Endothelial cell (in vitro differentiated cells): ENCODE data around the gene ISOC1. TPM values are rescaled to one million over a fixed set of nuclear protein-coding genes. Genes with fewer than 3 reads are reported as not detected.

Experiments used
- DNase-seq: peaks from one replicate; pipeline ENCODE4 v3.0.0; 2021; ENCODE audit warnings: low spot score
- H3K27ac Mint-ChIP-seq: one replicate; pipeline ENCODE4 v1.8.0; 2021; ENCODE audit warnings: mixed read lengths, inconsistent platforms; ENCODE audit not compliant: unreplicated experiment
- H3K27me3 Mint-ChIP-seq: one replicate; pipeline ENCODE4 v1.8.0; 2021; ENCODE audit warnings: mild to moderate bottlenecking, moderate library complexity, mixed read lengths, inconsistent platforms; ENCODE audit not compliant: unreplicated experiment
- H3K36me3 Mint-ChIP-seq: one replicate; pipeline ENCODE4 v1.8.0; 2021; ENCODE audit warnings: mild to moderate bottlenecking, low read depth, mixed read lengths, inconsistent platforms; ENCODE audit not compliant: unreplicated experiment
- H3K4me1 Mint-ChIP-seq: one replicate; pipeline ENCODE4 v1.8.0; 2021; ENCODE audit warnings: mild to moderate bottlenecking, mixed read lengths, inconsistent platforms; ENCODE audit not compliant: unreplicated experiment
- H3K4me3 Mint-ChIP-seq: one replicate; pipeline ENCODE4 v1.8.0; 2021; ENCODE audit warnings: mild to moderate bottlenecking, mixed read lengths, inconsistent platforms; ENCODE audit not compliant: unreplicated experiment
- H3K9me3 Mint-ChIP-seq: one replicate; pipeline ENCODE4 v1.8.0; 2021; ENCODE audit warnings: mixed read lengths, inconsistent platforms; ENCODE audit not compliant: unreplicated experiment
- total RNA-seq: library from RNA; stranded (reverse); fragmentation: NEBNext Ultra II Directional; extraction: Animal tissue kit (Norgen Biotek cat#: 25700); gene quantifications from one replicate; pipeline ENCODE4 v1.2.1, GENCODE V29; 2021; ENCODE audit not compliant: unreplicated experiment
- TF ChIP-seq, protein P1 (sequence below): fragments of 200-600 bp; sonication (generic); IDR thresholded peaks from one replicate; pipeline ENCODE4 v1.5.0; 2021; ENCODE audit warnings: antibody characterized with exemption; ENCODE audit not compliant: unreplicated experiment

ISOC1 gene
- total RNA-seq, 1 donor from 2014 or later: 32.4 TPM

DNA sequence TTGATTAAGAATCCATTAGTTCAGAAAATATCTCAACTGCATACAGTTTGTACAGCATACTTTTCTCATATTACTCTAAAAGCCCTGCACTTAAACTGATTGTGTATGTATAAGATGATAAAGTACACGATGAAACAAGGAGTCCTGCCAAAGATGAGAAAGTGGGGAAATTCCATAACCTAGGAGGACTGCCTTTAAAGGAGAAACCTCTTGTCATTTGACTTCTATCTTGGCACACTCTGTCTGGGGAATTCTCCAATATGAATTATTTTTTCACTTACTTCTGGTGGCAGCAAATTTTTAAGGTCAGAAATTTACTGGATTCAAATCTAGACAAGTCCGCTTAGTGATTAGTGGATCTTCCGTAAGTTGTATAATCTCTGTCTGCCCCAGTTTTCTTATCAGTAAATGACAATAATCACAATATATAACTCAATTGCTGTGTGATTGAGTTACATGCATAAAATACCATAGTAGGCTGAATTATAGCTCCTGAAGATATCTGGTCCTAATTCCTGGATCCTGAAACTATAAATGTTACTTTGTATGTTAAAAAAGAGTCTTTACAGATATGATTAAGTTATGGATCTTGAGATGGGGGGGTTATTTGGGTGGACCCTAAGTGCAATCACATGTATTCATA is 17.0 kb upstream of the ISOC1 start:
- Mint-ChIP-seq H3K36me3 (no peaks in the 10 kb centered on the region), H3K27ac (no peak overlapping the region), H3K4me3 (no peak overlapping the region), H3K9me3 (no peaks in the 10 kb centered on the region), H3K4me1 (no peaks in the 10 kb centered on the region), H3K27me3 (no peaks in the 10 kb centered on the region)
- TF ChIP-seq, protein P1, sequence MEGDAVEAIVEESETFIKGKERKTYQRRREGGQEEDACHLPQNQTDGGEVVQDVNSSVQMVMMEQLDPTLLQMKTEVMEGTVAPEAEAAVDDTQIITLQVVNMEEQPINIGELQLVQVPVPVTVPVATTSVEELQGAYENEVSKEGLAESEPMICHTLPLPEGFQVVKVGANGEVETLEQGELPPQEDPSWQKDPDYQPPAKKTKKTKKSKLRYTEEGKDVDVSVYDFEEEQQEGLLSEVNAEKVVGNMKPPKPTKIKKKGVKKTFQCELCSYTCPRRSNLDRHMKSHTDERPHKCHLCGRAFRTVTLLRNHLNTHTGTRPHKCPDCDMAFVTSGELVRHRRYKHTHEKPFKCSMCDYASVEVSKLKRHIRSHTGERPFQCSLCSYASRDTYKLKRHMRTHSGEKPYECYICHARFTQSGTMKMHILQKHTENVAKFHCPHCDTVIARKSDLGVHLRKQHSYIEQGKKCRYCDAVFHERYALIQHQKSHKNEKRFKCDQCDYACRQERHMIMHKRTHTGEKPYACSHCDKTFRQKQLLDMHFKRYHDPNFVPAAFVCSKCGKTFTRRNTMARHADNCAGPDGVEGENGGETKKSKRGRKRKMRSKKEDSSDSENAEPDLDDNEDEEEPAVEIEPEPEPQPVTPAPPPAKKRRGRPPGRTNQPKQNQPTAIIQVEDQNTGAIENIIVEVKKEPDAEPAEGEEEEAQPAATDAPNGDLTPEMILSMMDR: no peak
- DNase-seq: no peak

DNA sequence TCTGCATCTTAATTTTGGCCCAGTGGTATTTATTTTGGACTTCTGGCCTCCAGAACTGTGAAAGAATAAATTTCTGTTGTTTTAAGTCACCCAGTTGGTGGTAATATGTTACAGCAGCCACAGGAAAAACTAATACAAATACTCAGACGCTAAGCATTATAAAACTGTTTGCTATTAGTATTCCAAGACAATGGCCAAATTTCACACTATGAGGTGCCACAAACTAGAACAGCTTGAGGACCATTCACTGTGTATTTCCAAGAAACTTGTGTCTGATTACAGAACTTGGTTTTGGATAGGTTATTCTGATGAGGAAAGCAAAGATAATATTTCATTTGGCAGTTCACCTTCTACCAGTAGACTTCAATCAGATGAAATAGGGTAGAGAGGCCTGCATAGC is 16.3 kb upstream of the ISOC1 start:
- H3K4me3 Mint-ChIP-seq: no peak overlapping the region
- DNase-seq: no peak
- TF ChIP-seq, protein P1: no peak
- no peaks in the 10 kb centered on the region for H3K36me3 Mint-ChIP-seq
- H3K27ac Mint-ChIP-seq: no peak overlapping the region
- H3K27me3 Mint-ChIP-seq: no peaks in the 10 kb centered on the region
- no peaks in the 10 kb centered on the region for H3K4me1 Mint-ChIP-seq
- H3K9me3 Mint-ChIP-seq: no peaks in the 10 kb centered on the region

DNA sequence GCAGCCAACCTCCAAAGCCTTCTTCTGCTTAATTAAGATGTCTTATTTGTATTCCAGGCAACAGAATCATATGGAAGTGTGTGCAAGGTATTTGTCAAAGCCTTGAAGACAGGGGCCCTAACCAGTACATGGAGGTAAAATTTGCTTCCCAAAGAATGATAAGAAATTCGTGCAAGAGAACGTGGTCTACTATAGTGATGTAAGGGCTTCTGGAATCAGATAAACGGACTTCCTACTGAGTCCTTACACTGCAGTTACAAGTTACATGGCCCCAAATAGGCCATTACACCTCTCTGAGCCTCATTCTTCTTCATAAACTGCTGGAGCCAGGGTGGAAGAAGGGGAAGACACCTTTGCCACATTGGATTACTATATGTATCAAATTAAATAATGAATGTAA is 15.9 kb upstream of the ISOC1 start:
- no peak overlapping the region for H3K4me3 Mint-ChIP-seq

DNA sequence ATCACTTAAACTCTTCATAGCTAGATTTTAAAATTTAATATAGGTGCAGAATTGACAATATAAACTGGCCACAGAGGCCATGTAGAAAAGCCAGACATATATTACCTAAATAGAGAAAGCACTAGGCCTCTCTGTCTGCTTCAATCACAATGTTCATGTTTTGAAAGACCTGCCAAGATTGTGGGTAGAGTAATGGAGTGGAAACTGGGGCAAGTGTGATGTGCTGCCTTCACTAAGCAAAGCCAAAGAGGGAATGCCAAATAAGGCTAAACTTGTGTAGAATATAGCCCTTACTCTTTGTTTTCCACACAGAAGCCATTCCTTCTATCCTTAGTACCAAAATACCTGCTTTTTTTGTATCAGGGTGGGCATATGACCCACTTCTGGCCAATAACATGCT is 15.1 kb upstream of the ISOC1 start:
- TF ChIP-seq, protein P1: no peak
- no peaks in the 10 kb centered on the region for H3K9me3 Mint-ChIP-seq
- H3K4me3 Mint-ChIP-seq: no peak overlapping the region
- no peaks in the 10 kb centered on the region for H3K4me1 Mint-ChIP-seq
- no peak overlapping the region for H3K27ac Mint-ChIP-seq
- no peaks in the 10 kb centered on the region for H3K36me3 Mint-ChIP-seq
- no peaks in the 10 kb centered on the region for H3K27me3 Mint-ChIP-seq
- DNase-seq: no peak

More for the DNA sequence above, 15.9 kb upstream of the ISOC1 start:
- no peak for DNase-seq
- Mint-ChIP-seq H3K36me3 (no peaks in the 10 kb centered on the region), H3K4me1 (no peaks in the 10 kb centered on the region), H3K27ac (no peak overlapping the region), H3K9me3 (no peaks in the 10 kb centered on the region), H3K27me3 (no peaks in the 10 kb centered on the region)
- TF ChIP-seq, protein P1: no peak

DNA sequence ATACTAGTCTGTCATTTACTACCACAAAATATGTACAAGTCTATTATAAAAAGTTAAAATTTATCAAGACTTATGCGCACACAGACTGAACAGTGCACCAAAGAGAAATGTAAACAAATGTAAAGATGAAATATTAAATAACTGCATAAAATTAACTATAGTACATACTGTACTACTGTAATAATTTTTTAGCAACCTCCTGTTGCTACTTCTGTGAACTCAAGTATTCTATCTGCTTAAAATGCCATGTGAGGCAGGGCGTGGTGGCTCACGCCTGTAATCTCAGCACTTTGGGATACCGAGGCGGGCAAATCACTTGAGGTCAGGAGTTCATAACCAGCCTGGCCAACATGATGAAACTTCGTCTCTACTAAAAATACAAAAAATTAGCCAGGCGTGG is 13.8 kb upstream of the ISOC1 start:
- Mint-ChIP-seq H3K4me1 (no peaks in the 10 kb centered on the region), H3K36me3 (no peaks in the 10 kb centered on the region), H3K4me3 (no peak overlapping the region), H3K27ac (no peak overlapping the region), H3K9me3 (no peaks in the 10 kb centered on the region), H3K27me3 (no peaks in the 10 kb centered on the region)
- no peak for DNase-seq
- TF ChIP-seq, protein P1: no peak
